Dedifferentiated amniotic fluid mesenchymal stem cell (primary cell): ENCODE measurements around the gene IL36RN.

Experiments used
- DNase-seq: peaks from one replicate; pipeline ENCODE4 v3.0.0-alpha.2; 2016; ENCODE audit errors: extremely low spot score

IL36RN gene

DNA sequence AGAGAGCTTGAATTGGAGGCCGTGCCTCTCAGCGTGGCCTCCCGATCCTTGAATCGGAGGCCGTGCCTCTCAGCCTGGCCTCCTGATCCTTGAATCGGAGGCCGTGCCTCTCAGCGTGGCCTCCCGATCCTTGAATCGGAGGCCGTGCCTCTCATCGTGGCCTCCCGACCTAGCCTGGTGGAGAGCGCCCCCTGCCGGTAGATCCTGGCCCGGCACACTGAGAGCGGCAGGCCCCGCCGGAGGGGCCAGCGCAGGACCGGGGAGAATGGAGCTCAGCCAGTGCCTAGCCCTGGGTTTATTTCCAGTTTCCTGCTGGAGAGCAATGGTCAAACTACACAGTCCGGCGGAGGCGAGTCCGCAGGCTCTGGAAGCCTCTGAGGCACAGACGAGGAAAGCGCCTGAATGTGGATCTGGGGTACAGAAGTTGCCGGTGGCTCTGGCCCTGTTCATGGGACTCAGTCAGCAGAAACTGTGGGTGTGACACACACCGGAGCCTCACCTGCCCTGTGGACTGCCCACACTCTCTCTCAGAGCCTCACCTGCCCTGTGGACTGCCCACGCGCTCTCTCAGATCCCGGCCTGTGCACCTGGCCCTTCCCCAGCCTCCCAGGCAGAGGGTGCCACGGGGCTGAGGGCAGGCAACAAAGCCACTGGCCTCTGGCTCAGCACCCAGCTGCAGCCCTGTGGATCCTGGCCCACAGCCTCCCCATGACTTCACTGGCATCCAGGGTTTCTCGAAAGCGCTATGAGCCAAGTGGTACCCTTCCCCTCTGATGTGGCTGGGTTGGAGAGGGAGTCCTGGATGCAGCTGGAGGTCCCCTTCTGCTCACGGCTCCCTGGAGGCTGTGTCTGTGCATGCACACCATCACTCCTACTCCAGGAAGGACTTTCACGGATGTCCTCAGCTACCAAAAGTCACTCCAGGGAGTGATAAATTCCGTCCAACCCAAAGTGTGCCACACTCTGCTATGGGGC is 7.8 kb upstream of the IL36RN start:
- DNase-seq, result no peak

- DNase-seq, result no peak
Measured at GRCh38 chr2:113052396-113052917, 6.5 kb upstream of the IL36RN start, which contains the start of gene IL36B. Gene IL36B (minus strand): TSS chr2:113052867.

GRCh38 chr2:113053666-113054065 is 5.3 kb upstream of the IL36RN start:
- DNase-seq, result no peak

- no peak for DNase-seq
Measured at GRCh38 chr2:113054066-113054465, 4.9 kb upstream of the IL36RN start.

DNA sequence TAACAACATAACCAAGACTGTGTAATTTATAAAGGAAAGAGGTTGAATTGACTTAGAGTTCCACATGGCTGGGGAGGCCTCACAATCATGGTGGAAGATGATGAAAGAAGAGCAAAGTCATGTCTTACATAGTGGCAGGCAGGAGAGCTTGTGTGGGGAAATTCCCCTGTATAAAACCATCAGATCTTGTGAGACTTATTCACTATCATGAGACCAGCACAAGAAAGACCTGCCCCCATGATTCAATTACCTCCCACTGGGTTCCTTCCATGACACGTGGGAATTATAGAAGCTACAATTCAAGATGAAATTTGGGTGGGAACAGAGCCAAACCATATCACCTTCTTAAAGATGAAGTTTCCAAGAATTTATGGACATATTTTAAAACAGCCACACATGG is 2.5 kb upstream of the IL36RN start:
- DNase-seq, result no peak

- no peak for DNase-seq
Measured at GRCh38 chr2:113057117-113057516, 1.9 kb upstream of the IL36RN start.

DNA sequence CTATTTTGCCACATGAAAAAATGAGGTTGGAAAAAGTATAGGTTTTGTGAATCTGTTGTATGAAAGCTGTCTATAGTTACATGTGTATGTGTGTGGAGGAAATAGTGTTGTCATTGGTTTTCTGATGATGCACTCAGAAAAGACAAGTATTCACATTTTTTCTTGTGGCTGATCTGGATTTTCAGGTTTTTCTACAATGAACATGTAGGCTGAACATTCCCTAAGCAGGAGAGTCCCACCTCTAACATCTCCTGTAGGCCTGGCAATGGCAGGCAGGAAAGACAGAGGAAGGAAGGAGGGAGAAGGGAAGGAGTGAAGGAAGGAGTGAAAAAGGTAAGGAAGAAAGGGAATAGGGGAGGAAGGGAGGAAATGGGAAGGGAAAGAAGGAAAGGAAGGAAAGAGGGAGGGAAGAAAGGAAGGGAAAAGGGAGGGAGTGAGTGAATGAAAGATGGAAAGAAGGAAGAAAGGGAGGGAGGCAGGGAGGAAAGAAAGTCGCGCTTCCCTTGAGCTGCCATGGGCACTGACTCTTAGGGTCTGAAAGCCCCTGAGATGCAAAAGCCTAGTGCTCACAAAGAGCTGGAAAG is 495 bp upstream of the IL36RN start:
- DNase-seq, result no peak

- DNase-seq, result no peak
Measured at GRCh38 chr2:113060396-113060795, 1.4 kb downstream of the IL36RN start.

- no peak for DNase-seq
Measured at GRCh38 chr2:113060796-113061195, 1.8 kb downstream of the IL36RN start.

DNA sequence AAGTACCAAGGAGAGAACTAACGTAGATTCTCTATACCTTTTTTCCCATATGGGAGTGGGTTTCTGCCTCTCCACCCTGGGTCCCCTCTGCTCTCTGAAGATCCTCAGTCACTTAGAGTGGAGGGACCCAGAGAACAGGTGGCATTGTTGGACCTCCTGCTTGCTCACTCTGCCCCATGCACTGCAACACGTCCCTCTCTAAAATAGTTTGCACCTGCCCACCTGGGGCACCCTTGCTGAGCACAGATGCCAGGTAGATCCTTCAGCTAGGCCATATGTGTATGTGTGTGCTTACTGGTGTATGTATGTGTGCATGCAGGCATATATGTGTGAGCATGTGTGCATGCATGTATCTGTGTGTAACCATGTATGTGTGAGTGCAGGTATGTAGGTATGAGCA is 2.2 kb downstream of the IL36RN start:
- DNase-seq, result no peak

GRCh38 chr2:113061896-113062770 is 3.1 kb downstream of the IL36RN start:
- DNase-seq, result no peak

DNA sequence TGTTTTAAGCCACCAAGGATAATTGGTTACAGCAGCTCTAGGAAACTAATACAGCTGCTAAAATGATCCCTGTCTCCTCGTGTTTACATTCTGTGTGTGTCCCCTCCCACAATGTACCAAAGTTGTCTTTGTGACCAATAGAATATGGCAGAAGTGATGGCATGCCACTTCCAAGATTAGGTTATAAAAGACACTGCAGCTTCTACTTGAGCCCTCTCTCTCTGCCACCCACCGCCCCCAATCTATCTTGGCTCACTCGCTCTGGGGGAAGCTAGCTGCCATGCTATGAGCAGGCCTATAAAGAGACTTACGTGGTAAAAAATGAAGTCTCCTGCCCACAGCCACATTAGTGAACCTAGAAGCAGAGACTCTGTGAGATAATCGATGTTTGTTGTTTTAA is 5.3 kb downstream of the IL36RN start:
- DNase-seq, result no peak

- DNase-seq, result no peak
Measured at GRCh38 chr2:113064898-113065297, 5.9 kb downstream of the IL36RN start.

GRCh38 chr2:113067681-113068080 is 8.7 kb downstream of the IL36RN start, which contains the start of gene IL1F10:
Gene IL1F10 (plus strand): TSS chr2:113067970. CDS start chr2:113072739, 4,769 bp downstream.
- no peak for DNase-seq

DNA sequence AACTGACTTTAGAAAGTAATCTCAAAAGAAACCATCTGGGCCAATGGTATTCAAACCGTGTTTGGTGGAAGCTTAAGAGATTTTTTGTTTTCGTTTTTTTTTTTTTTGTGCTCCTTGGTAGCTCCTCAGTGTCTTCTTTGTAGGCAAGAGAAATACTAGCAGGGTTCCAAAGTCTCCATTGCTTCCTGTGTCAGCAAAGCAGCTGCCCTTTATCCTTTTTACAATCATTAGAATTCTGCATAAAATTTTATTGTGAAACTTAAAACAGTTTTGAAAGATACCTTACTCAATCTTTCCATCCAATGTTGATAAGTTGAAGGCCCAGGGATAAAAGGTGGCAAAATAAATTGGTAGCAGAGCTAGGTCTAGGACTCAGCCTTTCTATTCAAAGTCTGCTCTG is 9.3 kb downstream of the IL36RN start:
- DNase-seq, result no peak

- no peak for DNase-seq
Measured at GRCh38 chr2:113068706-113069485, 9.9 kb downstream of the IL36RN start.

GRCh38 chr2:113069676-113070605 is 10.9 kb downstream of the IL36RN start:
- no peak for DNase-seq

DNA sequence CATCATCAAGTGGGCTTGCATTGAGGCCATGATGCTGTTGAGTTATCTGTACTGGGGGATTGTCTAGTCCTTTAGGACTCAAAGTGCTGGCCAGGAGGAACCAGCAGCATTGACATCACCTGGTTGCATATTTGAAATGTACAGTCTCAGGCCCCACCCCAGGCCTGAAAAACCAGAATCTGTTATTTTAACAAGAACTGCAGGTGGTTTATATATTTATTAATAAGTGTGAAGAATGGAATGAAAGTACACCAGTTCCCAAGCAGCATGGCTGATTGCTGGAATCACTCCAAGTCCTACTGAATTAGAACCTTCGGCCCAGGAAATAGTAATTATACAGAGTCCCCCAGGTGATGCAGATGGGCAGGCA is 11.6 kb downstream of the IL36RN start:
- no peak for DNase-seq

DNA sequence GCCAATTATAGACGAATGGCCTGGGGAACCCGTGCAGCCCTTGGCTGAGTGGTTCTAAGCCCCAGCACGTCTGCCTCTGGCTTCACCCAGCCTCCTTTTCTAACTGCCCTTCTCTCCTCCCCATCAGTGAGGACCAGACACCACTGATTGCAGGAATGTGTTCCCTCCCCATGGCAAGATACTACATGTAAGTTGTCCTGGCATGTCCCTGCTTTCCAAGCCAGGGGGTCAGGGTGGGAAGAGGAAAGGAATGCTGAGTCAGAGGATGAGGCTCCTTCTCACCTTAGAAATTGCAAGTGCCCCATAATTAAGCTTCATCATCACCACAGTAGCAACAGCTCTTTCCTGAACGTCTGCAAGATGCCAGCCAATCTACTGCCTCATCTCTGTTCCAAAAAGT is 13.6 kb downstream of the IL36RN start:
- no peak for DNase-seq

GRCh38 chr2:113073325-113073834 is 14.4 kb downstream of the IL36RN start:
- DNase-seq, result no peak
